Tibial artery (tissue), 4 donors: ENCODE data around the gene SDK2.

Experiments used
- DNase-seq, 2 donors: peaks; one replicate each; pipeline ENCODE4 v3.0.0-alpha.2; 2019
- H3K27ac ChIP-seq, 2 donors: fragments of 200-600 bp; sonication (generic) in 1 of 2; 1 replicate in 1 of 2; 2 replicates in 1 of 2; pipeline ENCODE4 v1.5.1; 2018 to 2019; ENCODE audit warnings: mild to moderate bottlenecking in 1 of 2
- H3K27me3 ChIP-seq, 2 donors: fragments of 200-600 bp; sonication (generic) in 1 of 2; one replicate each; pipeline versions ENCODE4 v1.5.1 to v1.6.0; 2016 to 2019
- H3K36me3 ChIP-seq, 3 donors: fragments of 200-600 bp; sonication (generic) in 2 of 3; one replicate each; pipeline ENCODE4 v1.5.1; 2016 to 2019; ENCODE audit warnings: mild to moderate bottlenecking in 2 of 3
- H3K4me1 ChIP-seq, 4 donors: fragments of 200-600 bp; sonication (generic) in 2 of 4; 1 replicate in 3 of 4; 2 replicates in 1 of 4; pipeline ENCODE4 v1.5.1; 2016 to 2019
- H3K4me3 ChIP-seq, 2 donors: fragments of 200-600 bp; sonication (generic) in 1 of 2; 1 replicate in 1 of 2; 2 replicates in 1 of 2; pipeline ENCODE4 v1.5.1; 2018 to 2019; ENCODE audit warnings: mild to moderate bottlenecking in 2 of 2
- H3K9me3 ChIP-seq, 3 donors: fragments of 200-600 bp; sonication (generic) in 1 of 3; one replicate each; pipeline ENCODE4 v1.5.1; 2016 to 2019
- intact Hi-C: fragments of 100-400 bp; cut with DNase I; formaldehyde crosslinking; loops from one replicate; pipeline ENCODE4 v1.15.0; 2023; ENCODE audit warnings: low total_unique reads
- TF ChIP-seq, protein P1 (sequence below), 2 experiments: fragments of 200-600 bp in 1 of 2; fragments of 450-650 bp in 1 of 2; IDR thresholded peaks; one replicate each; pipeline ENCODE4 v1.5.1; 2017 to 2019; ENCODE audit warnings: antibody characterized with exemption in 2 of 2, mild to moderate bottlenecking in 1 of 2, moderate library complexity in 1 of 2

Gene SDK2

DNA sequence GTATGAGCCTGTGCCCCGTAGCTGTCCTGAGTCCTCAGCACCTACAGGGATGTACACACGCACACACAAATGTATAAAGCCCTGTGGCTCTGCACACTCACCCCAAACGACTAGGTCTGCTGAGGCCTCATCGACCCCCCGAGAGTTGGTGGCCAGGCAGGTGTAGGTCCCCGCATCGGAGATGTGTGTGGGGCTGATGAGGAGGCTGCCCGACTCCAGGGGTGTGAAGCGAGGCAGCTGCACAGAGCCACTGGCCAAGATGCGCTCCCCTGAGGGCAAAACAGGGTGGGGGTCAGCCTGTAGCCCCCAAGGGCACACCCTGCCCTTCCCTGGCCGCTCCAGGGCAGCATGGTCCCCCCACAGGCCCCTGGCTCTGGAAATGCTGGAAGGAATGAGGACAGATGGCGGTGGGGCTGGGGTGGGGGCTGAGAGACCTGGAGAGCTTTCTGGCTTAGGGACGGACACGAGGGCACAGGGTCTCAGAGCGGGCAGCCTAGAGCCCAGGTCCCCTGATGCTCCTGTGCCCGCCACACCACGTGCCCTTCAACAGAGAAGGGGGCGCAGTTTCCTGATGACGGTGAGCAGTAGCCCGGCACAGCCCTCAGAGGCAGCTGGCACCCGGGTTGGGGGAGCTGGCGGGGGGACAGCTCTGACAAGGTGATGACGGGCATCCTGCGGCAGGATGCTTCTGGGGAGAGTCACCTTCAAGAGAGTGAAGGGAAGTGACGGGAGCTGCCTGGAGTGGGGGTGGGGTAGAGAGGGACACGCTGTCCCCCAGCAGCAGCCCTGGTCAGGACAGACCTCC, 212.6 kb downstream of the SDK2 start:
- H3K27me3 ChIP-seq = peaks cover 0 to 23% of the 10 kb centered on the region in 2 donors
- intact Hi-C loops = loop anchor here (5.0 kb wide), 1 partner anchor 746 kb away; no protein-coding TSS in a partner anchor

DNA sequence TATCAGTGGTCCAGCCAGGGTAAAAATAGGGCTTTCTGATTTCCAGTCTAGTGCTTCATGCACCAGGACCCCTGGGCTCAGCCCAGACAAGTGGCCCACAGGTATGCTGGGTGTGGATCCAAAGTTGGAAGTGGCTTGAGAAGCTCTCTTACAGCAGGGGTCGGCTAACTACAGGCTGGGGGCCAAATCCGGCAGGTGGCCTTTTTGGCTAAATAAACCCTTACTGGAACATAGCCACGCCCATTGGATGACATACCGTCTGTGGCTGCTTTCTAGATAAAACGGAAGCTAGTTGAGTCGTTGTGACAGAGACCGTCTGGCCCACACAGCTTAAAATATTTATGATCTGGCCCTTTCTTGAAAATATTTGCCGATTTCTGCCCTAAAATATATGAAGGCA, 213.4 kb downstream of the SDK2 start:
- DNase-seq = no peak
- intact Hi-C loops = loop anchor here (5.0 kb wide), 1 partner anchor 746 kb away; no protein-coding TSS in a partner anchor
- Histone ChIP-seq H3K4me3 (no peak overlapping the region), H3K27me3 (peaks cover 0 to 22% of the 10 kb centered on the region in 2 donors), H3K4me1 (peaks cover 0 to 5% (median 0%) of the 10 kb centered on the region in 4 donors), H3K36me3 (no peaks in the 10 kb centered on the region), H3K9me3 (no peaks in the 10 kb centered on the region), H3K27ac (no peak overlapping the region)
- TF ChIP-seq, protein P1, sequence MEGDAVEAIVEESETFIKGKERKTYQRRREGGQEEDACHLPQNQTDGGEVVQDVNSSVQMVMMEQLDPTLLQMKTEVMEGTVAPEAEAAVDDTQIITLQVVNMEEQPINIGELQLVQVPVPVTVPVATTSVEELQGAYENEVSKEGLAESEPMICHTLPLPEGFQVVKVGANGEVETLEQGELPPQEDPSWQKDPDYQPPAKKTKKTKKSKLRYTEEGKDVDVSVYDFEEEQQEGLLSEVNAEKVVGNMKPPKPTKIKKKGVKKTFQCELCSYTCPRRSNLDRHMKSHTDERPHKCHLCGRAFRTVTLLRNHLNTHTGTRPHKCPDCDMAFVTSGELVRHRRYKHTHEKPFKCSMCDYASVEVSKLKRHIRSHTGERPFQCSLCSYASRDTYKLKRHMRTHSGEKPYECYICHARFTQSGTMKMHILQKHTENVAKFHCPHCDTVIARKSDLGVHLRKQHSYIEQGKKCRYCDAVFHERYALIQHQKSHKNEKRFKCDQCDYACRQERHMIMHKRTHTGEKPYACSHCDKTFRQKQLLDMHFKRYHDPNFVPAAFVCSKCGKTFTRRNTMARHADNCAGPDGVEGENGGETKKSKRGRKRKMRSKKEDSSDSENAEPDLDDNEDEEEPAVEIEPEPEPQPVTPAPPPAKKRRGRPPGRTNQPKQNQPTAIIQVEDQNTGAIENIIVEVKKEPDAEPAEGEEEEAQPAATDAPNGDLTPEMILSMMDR (IDR thresholded peaks at IDR 0.05) = no peak

More for the DNA sequence above, 212.6 kb downstream of the SDK2 start:
- Histone ChIP-seq H3K27ac (no peak overlapping the region), H3K4me3 (no peak overlapping the region), H3K4me1 (peaks cover 0 to 5% (median 0%) of the 10 kb centered on the region in 4 donors), H3K36me3 (no peaks in the 10 kb centered on the region), H3K9me3 (no peaks in the 10 kb centered on the region)
- TF ChIP-seq, protein P1 (IDR thresholded peaks at IDR 0.05) = no peak
- DNase-seq = no peak

DNA sequence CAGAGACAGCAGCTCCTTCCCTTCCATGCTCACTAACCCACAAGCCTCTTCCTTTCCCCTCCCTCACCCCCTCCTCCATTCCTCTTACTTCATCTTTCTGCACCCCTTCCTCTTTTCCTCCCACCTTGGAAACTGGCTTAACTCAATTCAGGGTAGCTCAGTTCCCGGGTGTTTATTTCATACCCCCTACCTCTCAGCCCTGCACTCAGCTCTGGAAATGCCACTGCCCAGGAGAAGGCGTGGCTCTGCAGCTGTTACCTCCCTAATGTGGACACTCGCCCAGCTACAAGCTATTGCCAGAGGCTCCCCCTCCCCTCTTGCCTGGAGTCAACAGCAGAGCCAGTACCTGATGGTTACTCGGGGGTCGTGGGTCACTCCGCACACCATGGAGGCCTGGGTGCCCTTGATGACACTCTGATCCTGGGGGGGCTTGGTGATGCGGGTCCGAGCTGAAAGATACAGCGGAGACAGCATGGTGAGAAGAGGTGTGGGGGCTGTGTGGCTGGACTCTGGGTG, 214.0 kb downstream of the SDK2 start:
- Histone ChIP-seq H3K4me3 (no peak overlapping the region), H3K27ac (no peak overlapping the region), H3K36me3 (no peaks in the 10 kb centered on the region), H3K27me3 (peaks cover 0 to 19% of the 10 kb centered on the region in 2 donors), H3K4me1 (peaks cover 0 to 5% (median 0%) of the 10 kb centered on the region in 4 donors), H3K9me3 (no peaks in the 10 kb centered on the region)
- intact Hi-C loops = loop anchor here (5.0 kb wide), 1 partner anchor 747 kb away; no protein-coding TSS in a partner anchor
- no peak for DNase-seq
- TF ChIP-seq, protein P1 (IDR thresholded peaks at IDR 0.05) = no peak

DNA sequence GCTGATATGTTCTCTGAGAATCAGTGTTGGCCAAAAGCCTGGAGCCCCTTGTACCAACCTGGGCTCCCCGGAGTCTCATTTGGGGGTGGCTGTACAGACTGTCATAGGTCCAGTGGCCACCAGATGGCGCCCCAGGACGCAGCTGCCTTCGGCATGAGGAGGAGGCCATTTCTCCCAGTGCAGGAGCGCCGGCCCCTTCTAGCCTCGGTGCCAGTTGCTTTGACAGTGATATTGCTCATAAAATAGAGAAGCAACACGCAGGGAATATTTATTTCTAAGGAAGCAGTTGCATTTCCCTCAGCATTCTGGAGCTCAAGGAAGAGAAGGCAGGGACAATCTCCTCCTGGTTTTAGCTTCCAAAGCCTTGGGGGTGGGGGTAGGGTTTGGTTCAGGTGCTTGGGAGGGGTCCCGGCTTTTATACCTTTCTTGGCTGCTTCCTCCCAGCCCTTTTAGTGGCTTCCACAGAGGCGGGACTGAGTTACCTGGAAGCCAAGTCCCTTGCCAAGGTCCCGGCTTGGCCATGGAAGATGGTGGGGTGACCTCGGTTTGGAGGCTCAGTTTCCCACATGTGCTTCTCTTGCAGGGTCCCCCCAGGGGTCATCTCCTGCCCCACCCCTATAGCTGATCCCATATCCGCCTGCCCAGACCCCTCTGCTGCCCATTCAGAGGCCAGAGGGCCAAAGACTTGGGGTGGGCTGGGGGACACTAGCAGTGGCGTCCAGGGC, 214.6 kb downstream of the SDK2 start:
- Histone ChIP-seq H3K4me1 (peaks cover 0 to 5% (median 0%) of the 10 kb centered on the region in 4 donors), H3K9me3 (no peaks in the 10 kb centered on the region), H3K36me3 (no peaks in the 10 kb centered on the region), H3K27ac (no peak overlapping the region), H3K27me3 (peaks cover 0 to 19% of the 10 kb centered on the region in 2 donors), H3K4me3 (no peak overlapping the region)
- TF ChIP-seq, protein P1 (IDR thresholded peaks at IDR 0.05) = peak; percentile 90 to 94
- peak; percentile 76 to 81 for DNase-seq
- intact Hi-C loops = loop anchor here (5.0 kb wide), 2 partner anchors 283 to 748 kb away; no protein-coding TSS in a partner anchor

DNA sequence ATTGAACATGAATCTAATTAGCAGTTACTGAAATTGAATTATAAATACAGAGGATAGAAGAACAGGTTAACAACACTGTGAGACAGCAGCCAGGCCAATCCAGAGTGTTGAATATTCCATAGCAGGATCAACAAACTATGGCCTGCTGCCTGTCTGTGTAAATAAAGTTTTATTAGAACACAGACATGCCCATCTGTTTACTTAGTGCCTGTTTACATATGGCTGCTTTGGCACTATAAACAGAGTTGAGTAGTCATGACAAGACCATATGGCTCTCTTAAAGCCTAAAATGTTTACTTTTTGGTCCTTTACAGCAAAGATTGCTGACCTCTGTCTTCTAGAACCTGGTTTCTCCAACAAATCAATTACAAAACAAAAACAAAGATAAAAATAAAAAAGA, 217.0 kb downstream of the SDK2 start:
- no peaks in the 10 kb centered on the region for H3K9me3 ChIP-seq
- H3K4me3 ChIP-seq = no peak overlapping the region
- H3K36me3 ChIP-seq = peaks cover 0 to 9% (median 0%) of the 10 kb centered on the region in 3 donors
- intact Hi-C loops = loop anchor here (5.0 kb wide), 1 partner anchor 285 kb away; no protein-coding TSS in a partner anchor
- DNase-seq = no peak
- H3K27ac ChIP-seq = no peak overlapping the region
- peaks cover 0 to 19% of the 10 kb centered on the region in 2 donors for H3K27me3 ChIP-seq
- TF ChIP-seq, protein P1 (IDR thresholded peaks at IDR 0.05) = no peak
- peaks cover 0 to 5% (median 0%) of the 10 kb centered on the region in 4 donors for H3K4me1 ChIP-seq
